ENCODE data around the gene GZMB. TPM values are rescaled to one million over a fixed set of nuclear protein-coding genes. Genes with fewer than 3 reads are reported as not detected.

The GZMB gene
- polyA plus RNA-seq, 1 experiment = not detected

DNA sequence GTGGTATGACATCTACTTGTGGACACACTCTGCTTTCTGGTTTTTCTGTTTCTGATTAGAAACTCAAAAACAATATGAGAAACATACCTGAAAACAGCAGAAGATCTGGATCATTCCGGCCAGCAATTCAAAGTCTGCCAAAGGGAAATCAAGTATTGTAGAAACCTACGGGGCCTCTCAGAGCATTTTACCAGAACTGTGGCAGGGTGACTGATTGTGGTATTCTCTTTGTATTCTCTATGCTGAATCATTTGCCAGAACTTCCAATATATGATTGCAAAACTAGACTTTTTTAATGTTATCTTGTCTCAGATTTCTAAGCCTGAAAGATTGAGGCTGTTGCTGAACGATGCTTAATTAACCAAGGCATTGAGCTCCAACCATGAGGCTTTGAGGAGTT, 5.9 kb upstream of the GZMB start:
- ChIA-PET CTCF (no interaction called here), POLR2A (no interaction called here)
- Histone ChIP-seq H3K9me3 (ENCODE audit: control insufficient read depth, insufficient read depth, low read length) (no peaks in the 10 kb centered on the region; the same call in 1 of the 2 replicates), H3K27me3 (ENCODE audit: control insufficient read depth, insufficient read depth, low read length) (no peaks in the 10 kb centered on the region), H3K4me3 (ENCODE audit: low read depth, low read length) (no peak overlapping the region), H3K27ac (ENCODE audit: low read depth, low read length) (no peak overlapping the region)
- TF ChIP-seq, protein P1, sequence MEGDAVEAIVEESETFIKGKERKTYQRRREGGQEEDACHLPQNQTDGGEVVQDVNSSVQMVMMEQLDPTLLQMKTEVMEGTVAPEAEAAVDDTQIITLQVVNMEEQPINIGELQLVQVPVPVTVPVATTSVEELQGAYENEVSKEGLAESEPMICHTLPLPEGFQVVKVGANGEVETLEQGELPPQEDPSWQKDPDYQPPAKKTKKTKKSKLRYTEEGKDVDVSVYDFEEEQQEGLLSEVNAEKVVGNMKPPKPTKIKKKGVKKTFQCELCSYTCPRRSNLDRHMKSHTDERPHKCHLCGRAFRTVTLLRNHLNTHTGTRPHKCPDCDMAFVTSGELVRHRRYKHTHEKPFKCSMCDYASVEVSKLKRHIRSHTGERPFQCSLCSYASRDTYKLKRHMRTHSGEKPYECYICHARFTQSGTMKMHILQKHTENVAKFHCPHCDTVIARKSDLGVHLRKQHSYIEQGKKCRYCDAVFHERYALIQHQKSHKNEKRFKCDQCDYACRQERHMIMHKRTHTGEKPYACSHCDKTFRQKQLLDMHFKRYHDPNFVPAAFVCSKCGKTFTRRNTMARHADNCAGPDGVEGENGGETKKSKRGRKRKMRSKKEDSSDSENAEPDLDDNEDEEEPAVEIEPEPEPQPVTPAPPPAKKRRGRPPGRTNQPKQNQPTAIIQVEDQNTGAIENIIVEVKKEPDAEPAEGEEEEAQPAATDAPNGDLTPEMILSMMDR (IDR thresholded peaks at IDR 0.05; ENCODE audit: low read depth, low read length) = no peak
- DNase-seq (ENCODE audit: low read depth, low spot score) = no peak

DNA sequence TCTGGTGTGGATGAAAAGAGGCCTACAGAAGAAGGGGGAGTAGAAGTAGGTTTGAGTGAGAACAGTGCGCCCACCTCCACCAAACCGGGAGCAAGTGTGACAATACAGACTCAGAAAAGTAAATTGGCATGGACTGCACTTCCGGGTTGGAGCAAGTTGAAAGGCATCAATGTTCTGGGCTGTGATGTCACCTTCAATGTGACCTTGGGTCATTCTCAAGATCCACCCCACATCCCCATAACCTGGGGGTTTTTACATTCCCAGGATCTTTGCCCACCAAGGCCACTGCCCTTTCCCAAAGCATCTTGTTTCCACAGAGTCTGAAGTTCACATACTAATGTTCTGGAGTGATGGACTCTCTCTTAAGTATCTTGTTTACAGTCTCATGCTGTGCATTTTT, 5.3 kb upstream of the GZMB start:
- no peaks in the 10 kb centered on the region; the same call in 1 of the 2 replicates for H3K9me3 ChIP-seq (ENCODE audit: control insufficient read depth, insufficient read depth, low read length)
- H3K27ac ChIP-seq (ENCODE audit: low read depth, low read length) = no peak overlapping the region
- no peak for DNase-seq (ENCODE audit: low read depth, low spot score)
- no peak overlapping the region for H3K4me3 ChIP-seq (ENCODE audit: low read depth, low read length)
- H3K27me3 ChIP-seq (ENCODE audit: control insufficient read depth, insufficient read depth, low read length) = no peaks in the 10 kb centered on the region
- TF ChIP-seq, protein P1 (IDR thresholded peaks at IDR 0.05; ENCODE audit: low read depth, low read length) = no peak
- ChIA-PET CTCF (no interaction called here), POLR2A (no interaction called here)

DNA sequence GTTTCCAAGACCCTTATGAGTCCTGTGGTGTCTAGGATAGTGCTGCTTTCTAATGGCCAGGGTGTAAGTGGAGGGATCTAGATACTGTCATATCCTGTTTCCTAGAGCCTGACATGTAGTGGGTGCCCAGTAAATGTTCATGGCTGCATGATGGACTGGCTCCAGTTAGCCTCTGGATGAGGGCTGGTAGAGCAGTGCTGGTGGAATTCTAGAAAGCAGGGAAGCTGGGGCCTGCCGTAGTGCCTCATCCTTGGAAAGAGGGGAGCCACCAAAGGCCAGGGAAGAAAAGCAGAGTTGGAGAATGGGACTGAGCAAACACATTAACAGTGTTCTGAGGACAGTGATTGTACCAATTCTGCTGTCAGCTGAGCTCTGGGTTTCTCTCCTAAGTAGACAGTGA, 637 bp downstream of the GZMB start:
- peaks cover 15% of the 10 kb centered on the region for H3K9me3 ChIP-seq (ENCODE audit: control insufficient read depth, insufficient read depth, low read length)
- CTCF ChIA-PET = no interaction called here
- H3K27me3 ChIP-seq (ENCODE audit: control insufficient read depth, insufficient read depth, low read length) = no peaks in the 10 kb centered on the region
- TF ChIP-seq, protein P1 (IDR thresholded peaks at IDR 0.05; ENCODE audit: low read depth, low read length) = no peak
- no peak overlapping the region for H3K27ac ChIP-seq (ENCODE audit: low read depth, low read length)
- POLR2A ChIA-PET = interaction anchor here (1.2 kb wide), 1 partner anchor 196 kb away, joined by 3 read pairs; no protein-coding TSS in a partner anchor
- no peak overlapping the region for H3K4me3 ChIP-seq (ENCODE audit: low read depth, low read length)
- no peak for DNase-seq (ENCODE audit: low read depth, low spot score)

DNA sequence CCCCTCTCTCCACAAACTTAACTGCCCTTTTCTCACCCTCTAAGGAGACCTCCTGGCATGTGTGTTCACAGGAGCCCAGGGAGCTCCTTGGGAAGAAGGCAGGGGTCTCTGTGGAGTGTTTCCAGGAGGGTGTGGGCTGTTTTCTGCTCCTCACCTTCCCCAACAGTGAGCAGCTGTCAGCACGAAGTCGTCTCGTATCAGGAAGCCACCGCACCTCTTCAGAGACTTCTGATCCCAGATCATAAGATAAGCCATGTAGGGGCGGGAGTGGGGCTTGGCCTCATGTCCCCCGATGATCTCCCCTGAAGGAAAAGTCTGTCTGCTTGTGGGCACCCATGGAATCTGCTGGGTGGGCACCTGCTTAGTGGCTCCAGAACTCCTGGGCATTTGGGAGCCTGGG, 1.2 kb downstream of the GZMB start:
- Histone ChIP-seq H3K27me3 (ENCODE audit: control insufficient read depth, insufficient read depth, low read length) (no peaks in the 10 kb centered on the region), H3K27ac (ENCODE audit: low read depth, low read length) (no peak overlapping the region), H3K9me3 (ENCODE audit: control insufficient read depth, insufficient read depth, low read length) (peaks cover 15% of the 10 kb centered on the region), H3K4me3 (ENCODE audit: low read depth, low read length) (no peak overlapping the region)
- TF ChIP-seq, protein P1 (IDR thresholded peaks at IDR 0.05; ENCODE audit: low read depth, low read length) = no peak
- ChIA-PET CTCF (no interaction called here), POLR2A (no interaction called here)
- DNase-seq (ENCODE audit: low read depth, low spot score) = no peak

DNA sequence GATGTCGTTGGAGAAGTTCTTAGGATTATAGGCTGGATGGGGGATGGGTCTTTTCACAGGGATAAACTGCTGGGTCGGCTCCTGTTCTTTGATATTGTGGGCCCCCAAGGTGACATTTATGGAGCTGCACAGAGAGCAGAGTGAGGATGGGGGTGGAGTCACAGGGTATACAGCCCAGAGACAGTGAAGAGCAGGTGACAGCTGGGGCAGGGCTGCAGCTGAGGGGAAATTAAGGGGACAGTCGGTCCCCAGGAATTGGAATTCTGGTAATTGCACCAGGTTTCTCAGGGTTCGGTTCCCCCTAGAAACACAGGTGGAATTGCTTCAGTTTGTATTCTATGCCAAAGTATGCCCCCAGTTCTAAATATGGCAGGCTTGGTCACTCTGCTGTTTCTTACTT, 1.7 kb downstream of the GZMB start:
- no peak for DNase-seq (ENCODE audit: low read depth, low spot score)
- ChIA-PET CTCF (no interaction called here), POLR2A (no interaction called here)
- Histone ChIP-seq H3K27ac (ENCODE audit: low read depth, low read length) (no peak overlapping the region), H3K27me3 (ENCODE audit: control insufficient read depth, insufficient read depth, low read length) (no peaks in the 10 kb centered on the region), H3K4me3 (ENCODE audit: low read depth, low read length) (no peak overlapping the region), H3K9me3 (ENCODE audit: control insufficient read depth, insufficient read depth, low read length) (peaks cover 15% of the 10 kb centered on the region)
- TF ChIP-seq, protein P1 (IDR thresholded peaks at IDR 0.05; ENCODE audit: low read depth, low read length) = no peak

All from AG04450 (cell line).